NCI-H345 (cell line): Measurements from ENCODE around the gene CEACAM16.
A peak's percentile ranks its signal among the peaks of the same experiment; 100 is the strongest.

ENCODE experiments used
- DNase-seq: peaks from one replicate; lab custom pipeline; 2025; lab: John Stamatoyannopoulos, UW

Gene CEACAM16

DNA sequence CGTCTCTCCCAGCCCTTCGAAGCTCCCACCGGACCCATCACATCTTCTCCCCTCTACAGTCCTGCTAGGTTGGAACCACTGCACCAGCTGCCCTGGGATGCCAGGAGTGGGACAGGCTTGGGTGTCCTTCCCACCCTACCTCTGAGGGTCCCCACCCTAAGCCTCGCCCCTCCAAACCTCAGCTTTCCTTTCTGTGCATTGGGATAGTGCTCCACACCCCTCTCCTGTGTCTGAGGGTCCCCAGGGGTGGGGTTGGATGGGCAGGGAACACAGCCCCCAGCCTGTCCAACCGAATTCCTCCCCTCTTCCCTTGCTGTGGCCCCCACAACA lies 47.6 kb downstream of the CEACAM16 start:
- no peak for DNase-seq

DNA sequence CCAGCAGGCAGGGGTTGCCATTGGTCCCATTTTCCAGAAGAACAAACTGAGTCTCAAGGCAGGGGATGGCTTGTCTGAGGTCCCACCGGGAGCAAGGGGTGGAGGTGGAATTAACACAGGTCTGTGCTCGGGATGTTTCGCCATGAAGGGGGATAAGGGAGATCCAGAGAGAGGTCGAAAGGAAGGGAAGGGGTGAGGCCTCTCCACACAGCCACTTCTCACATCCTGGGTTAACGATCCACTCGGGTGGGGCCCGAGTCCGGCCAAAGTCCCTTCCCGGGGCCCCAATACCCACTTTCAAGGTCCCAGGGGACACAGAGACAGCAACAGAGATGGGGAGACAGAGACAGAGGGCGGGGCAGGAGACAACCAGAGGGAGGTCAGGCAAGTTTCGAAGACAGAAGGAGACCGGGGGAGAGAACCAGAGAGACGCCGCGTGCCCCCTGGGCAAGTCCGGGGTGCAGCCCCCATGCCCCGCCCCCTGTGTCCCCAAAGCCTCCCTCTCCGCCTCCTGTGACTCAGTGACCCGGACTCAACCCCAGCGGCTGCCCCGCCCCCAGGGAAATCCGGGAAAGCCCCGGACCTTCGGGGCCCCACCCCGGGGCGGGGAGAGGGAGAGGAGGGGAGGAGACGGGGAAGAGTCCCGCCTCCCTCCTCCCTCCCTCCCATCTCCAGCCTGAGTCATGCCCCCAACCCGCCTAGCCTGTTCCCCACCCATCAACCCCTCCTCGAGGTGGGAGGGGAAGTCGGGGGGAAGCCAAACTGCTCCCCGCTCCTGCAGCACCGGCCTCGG lies 48.2 kb downstream of the CEACAM16 start:
- DNase-seq, result peak; percentile 46

DNA sequence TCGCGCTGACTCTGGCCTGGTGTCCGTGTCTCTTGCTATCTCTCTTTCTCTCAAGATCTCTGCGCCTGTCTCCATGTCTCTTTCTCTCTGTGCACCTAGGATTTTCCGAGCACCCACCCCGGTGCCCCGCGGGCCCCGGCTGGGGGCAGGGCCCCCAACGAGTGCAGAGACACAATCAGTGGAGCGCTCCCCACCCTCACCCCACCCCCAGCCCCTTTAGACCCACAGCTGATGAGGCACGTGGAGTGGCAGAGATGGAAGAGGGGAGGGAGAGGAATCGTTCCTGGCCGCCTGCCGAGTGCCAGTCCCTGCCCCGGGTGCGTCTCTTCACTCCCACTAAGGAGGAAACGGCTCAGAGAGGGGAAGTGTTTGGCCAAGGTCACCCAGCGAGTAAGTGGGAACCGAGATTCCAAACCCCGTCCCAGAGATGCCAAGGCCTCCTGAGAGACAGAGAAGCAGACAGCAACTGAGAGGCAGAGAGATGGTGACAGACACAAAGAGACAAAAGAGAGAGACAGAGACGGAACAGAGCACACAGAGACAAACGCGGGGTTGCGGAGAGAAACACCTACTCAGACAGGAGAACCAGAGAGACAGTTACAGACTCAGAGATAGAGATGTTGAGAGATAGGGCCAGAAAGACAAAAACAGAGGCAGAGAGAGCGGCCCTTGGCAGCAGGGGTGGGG lies 48.9 kb downstream of the CEACAM16 start:
- DNase-seq, result no peak

DNA sequence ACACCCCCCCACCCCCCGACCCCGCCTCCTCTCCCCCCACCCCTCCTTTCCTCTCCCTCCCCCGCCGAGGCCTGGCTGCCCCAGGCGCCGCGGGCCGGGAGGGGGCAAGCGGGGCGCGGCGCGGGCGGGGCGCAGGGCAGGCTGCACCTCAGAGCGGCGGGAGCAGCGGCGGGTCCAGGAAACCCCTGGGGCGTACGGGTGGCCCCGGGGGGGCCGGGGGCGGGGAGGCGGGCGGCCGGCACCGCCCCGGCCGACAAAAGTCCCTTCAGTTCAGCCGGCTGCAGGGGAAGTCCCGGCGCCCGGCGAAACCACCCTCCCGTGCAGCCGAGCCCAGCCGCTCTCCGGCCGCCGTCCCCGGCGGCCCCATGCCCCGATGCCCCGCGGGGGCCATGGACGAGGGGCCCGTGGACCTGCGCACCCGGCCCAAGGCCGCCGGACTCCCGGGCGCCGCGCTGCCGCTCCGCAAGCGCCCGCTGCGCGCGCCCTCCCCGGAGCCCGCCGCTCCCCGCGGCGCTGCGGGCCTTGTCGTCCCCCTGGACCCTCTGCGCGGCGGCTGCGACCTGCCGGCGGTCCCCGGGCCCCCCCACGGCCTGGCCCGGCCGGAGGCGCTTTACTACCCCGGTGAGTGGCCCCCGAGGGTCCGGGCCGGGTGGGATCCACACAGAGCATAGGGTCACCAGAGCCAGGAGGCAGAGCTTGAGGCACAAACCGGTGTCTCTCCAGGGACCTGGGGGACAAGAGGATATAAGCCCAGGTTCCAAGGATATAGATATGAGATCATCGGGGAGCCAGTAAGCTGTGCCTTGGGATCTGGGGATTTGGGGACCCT lies 49.7 kb downstream of the CEACAM16 start, which contains the start of gene BCL3:
Gene BCL3, plus strand, starts transcription at position 283 of the 829 bp plus-strand sequence. Its CDS starts 83 bp downstream, at position 366.
- peak; percentile 23 for DNase-seq

DNA sequence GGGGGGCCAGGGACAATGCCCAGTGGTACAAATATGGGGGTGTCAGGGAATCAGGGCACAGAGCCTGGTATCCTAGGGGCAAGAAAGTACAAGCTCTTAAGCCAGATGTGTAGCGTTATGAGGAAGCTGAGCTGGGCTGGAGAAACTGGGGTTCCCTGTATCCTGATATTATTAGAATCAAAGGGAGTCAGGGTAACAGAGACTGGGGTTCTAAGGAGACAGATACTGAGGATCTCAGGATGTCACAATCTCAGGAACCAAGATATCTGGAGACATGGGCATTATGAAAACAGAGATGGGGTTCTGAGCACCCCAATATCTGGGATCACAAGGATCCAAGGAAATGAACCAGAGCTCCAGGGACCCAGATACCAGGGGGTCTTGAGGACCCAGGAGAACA lies 50.3 kb downstream of the CEACAM16 start:
- no peak for DNase-seq

DNA sequence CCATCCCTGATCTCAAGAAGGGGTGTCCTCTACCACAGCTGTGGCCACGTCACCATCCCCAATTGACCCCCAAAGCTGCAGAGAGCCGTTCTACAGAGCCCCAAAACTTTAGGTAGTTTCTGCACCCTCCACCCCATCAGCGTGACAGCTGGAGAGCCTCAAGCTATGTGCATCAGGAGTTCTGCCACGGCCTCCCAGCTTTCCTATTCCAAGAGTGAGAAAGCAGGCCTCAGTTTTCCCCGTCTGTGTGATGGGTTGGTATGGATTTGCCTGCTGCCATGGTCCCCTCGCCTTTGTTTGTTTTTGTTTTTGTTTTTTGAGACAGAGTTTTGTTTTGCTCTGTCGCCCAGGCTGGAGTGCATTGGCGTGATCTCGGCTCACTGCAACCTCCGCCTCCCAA lies 51.0 kb downstream of the CEACAM16 start:
- DNase-seq, result no peak

DNA sequence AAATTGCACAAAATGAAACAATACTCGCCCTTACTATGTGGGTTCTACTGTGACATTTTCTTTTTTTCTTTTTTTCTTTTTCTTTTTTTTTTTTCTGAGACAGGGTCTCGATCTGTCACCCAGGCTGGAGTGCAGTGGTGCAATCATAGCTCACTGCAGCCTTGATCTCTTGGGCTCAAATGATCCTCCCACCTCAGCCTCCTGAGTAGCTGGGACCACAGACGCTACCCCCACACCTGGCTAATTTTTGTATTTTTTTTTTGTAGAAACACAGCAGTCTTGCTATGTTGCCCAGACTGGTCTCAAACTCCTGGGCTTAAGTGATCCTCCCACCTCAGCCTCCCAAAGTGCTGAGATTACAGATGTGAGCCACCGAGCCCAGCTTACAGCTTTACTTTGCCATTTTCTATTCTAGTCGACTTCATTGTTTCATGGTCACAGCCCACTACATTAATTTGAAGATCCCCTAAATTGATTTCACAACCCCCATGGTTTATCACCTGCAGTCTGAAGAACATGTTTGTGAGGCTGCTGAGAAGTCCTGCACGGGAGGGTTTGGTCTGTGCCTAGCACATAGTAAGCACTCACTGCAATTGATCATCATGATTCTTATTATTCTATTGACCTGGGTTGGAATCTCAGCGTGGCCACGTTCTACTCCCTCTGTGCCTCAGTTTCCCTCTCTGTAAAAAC lies 53.3 kb downstream of the CEACAM16 start:
- DNase-seq, result no peak

DNA sequence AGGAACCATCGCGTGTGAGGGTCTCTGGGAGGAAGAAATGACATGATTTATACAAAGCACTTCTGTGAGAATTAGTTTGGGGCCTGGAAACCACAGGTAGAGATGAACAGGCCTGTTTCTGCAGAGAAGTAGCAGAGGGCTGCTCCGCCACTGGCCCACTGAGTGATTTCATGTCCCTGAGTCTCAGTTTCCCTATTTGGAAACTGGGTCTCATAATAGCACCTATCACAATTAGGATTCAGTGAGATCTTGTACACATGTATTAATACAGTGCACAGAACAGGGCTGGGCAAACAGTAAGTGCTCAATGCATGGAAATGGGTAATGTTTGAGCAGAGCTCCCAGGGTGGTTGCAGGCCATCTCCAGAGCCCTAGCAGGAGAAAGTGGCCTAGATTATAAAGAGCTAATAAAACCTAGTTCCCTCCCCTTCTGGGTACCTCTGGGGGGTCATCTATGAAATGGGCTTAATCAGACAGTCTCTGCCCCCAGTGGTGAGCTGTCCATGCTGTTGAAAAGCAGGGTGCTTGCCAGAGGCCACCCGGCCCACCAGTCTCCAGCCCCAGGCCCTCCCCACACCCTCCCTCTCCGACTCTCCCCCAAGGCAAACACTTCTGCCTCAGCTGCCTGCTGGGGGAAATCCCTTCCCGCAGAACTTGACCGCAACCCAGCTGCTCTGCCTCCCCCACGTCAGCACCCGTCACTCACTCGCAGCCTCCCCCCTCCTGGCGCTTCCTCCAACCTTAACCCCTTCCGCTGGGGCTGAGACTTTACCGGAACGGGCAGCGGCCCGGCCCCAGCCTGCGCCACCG lies 54.1 kb downstream of the CEACAM16 start:
- peak; percentile 39 for DNase-seq

DNA sequence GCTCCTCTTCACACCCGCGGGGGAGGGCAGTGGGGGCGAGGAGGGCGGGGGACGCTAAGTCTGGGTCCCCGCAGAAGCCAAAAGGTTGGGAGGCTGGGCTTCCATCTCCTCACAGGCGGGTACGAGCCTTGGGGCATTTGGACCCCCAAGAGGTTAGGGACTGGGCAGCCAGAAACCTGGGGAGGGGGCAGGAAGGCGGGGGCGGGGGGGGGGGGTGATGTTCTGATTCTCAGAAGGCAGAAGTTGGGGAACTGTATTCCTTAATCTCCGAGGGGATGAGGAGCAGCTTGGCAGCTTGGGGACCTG lies 54.6 kb downstream of the CEACAM16 start:
- DNase-seq, result no peak

DNA sequence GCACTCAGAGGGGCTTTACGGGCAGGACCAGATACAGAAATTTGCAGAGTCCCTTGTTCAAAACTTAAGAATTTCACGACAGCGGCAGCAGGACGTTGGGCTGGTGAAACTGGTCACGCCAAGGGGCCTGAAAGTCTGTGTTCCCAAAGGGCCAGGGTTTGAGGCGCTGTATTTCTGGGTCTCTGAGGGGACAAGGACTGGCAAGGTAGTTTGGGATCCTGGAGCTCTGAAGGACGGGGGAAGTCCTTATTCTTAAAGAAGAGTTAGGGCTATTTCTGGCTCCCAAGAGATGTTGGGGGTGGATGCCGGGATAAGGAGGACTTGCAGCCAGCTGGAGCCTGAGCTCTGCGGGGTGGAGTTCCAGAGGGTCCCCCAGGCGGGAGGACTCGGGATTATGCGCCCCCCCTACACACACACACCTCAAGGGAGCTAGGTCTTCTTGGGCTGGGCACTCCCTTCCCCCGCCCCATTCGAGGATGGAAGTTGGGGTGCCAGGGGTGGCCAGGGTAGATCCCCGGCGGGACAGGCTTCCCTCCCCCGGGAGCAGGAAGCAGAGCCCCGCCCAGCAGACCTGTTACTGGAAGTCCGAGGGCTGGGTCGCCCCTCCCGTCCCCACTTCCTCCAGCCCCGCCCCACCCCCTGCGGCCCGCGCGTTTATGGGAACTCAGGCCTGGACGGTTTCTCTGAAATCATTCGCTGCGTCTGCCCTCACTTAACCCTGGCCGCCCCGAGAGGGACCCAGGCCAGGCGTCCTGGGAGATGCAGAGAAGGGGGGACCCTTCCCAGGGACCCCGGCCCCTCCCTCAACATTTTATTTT lies 55.2 kb downstream of the CEACAM16 start:
- no peak for DNase-seq

DNA sequence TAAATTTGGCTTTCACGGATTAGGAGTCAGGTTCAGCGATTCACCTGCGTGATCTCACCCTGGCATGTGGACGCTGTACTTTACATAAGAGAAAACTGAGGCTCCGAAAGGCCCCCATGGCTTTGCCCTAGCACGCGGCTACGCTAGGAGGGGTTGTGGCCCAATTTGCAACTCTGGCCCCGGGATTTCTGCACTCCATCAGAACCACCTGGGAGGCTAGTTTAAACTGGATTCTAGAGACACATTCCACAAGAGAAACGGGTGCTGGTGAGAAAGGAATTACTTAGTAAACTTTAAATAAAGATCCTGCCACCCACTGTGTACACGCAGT lies 55.8 kb downstream of the CEACAM16 start:
- DNase-seq, result no peak

DNA sequence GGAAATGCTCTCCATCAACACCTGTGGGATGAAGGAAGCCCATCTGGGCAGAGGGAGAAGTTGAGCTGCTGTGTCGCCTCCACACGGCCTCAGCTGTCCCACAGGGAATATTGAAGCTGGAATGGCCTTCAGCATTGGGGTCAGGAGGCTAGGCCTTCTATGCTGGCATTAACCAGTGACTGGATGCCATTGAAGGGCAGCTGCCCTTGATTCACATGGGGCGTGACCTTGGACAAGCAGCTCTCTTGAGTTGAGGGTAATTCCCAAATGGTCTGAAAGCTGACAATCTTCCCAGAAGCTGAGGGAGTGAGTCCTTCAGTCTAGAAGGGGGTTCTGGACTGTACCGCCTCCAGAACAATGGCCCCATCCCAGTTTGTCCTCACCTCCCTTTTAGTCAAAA lies 56.3 kb downstream of the CEACAM16 start:
- no peak for DNase-seq

DNA sequence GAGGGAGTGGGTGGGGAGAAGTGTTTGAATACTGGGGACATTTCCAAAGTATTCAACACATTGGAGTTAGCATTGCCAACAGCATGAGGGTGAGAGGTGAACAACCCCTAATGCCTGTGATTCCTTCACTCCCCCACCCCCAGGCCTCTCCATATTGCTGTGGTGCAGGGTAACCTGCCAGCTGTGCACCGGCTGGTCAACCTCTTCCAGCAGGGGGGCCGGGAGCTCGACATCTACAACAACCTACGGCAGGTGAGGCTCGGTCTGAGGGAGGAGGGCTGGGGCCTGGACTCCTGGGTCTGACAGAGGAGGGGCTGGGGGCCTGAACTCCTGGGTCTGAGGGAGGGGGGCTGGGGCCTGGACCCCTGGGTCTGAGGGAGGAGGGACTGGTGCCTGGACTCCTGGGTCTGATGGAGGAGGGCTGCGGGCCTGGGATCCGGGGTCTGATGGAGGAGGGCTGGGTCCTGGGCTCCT lies 57.2 kb downstream of the CEACAM16 start:
- no peak for DNase-seq

DNA sequence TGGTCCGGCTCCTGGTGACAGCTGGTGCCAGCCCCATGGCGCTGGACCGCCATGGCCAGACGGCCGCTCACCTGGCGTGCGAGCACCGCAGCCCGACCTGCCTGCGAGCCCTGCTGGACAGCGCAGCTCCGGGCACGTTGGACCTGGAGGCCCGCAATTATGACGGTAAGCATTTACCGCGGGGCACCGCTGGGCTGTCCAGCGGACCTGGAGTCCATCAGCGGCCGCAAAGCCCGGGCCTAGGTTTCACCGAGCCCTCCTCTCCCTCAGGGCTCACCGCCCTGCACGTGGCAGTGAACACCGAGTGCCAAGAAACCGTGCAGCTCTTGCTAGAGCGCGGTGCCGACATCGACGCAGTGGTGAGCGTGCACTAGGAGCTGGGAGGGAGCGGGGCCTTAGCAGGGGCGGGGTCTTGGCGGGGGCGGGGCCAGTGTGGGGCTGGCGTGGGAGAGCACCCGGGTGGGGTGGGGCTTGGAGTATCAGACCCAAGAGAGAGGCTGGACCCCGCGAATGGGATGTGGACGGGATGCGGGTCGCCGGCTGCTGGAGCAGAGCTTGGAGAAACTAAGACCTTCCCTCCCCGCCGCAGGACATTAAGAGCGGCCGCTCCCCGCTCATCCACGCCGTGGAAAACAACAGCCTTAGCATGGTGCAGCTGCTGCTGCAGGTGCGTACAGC lies 58.2 kb downstream of the CEACAM16 start:
- DNase-seq, result no peak

DNA sequence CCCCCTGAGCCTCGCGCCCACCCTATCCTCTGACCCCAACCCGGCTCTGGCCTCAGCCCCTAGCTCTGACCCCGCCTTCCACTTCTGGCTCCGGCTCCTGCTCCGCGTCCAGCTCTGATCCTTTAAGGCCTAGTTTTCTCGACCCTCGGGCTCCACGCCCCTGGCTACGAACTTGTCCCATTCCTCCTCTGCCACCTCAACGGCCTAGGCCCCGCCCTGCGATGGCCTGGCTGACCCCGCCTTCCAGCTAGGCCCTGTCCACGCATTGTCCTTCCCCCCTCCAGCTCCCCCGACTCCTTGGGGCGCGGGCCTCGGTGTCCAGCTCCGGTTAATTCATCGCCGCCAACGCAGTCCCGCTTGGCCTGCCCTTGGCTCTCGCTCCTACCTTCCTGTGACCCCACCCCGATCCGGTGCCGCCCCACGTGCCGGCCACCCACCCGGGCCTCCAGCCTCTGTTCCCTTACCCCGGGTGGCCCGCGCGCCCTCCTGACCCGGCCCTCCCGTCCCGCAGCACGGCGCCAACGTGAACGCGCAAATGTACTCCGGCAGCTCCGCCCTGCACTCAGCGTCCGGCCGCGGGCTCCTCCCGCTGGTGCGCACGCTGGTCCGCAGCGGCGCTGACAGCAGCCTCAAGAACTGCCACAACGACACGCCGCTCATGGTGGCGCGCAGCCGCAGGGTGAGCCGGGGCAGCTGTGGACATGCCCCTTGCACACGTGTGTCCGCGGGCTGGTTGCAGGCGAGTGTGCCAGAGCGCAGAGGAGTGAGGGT lies 59.0 kb downstream of the CEACAM16 start:
- no peak for DNase-seq

DNA sequence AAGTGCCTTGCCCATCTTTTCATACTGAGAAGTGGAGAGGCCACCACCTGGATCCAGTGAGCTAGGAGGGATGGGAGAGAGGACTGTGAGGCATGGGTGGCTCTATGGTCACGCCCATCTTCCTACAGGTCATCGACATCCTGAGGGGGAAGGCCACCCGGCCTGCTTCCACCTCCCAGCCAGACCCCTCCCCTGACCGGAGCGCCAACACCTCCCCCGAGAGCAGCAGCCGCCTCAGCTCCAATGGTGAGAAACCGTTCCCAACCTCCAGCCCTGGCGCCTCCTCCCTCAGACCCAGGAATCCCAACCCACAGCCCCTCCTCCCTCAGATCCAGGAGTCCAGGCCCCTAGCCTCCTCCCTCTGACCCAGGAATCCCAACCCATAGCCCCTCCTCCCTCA lies 59.6 kb downstream of the CEACAM16 start:
- DNase-seq, result no peak

DNA sequence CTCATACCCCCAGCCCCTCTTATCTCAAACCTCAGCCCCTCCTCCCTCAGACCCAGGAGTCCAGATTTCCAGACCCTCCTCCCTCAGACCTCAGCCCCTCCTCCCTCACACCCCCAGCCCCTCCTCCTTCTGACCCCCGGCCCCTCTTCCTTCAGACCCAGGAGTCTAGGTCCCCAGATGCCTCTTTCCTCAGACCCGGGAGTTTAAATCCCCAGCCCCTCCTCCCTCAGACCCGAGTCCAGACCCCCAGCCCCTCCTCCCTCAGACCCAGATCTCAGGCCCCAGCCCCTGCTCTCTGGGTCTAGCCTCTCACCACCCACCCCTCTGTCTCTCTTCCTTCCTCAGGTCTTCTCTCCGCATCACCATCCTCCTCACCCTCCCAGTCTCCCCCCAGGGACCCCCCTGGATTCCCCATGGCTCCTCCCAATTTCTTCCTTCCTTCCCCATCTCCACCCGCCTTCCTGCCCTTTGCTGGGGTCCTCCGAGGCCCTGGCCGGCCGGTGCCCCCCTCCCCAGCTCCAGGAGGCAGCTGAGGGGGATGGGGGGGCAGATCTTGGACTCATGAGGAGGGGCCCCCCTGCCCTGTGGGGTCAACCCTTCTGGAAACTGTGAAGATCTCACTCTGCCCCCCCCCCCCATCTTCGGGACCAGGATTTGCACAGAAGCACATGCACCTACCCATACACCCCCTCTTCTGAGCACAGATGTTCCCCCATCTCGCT lies 60.3 kb downstream of the CEACAM16 start:
- no peak for DNase-seq
